Ovary (tissue), 3 donors: Measurements from ENCODE around the gene TMEM117.

Experiments
- CTCF ChIP-seq, 3 donors: fragments of 450-650 bp in 2 of 3; fragments of 200-600 bp in 1 of 3; IDR thresholded peaks; one replicate each; pipeline versions ENCODE4 v1.5.1 to v1.8.0; 2016 to 2022; ENCODE audit warnings: antibody characterized with exemption in 3 of 3, mild to moderate bottlenecking in 1 of 3
- POLR2A ChIP-seq: fragments of 450-650 bp; IDR thresholded peaks from one replicate; pipeline ENCODE4 v1.6.1; 2017; ENCODE audit warnings: antibody characterized with exemption, mild to moderate bottlenecking, moderate library complexity
- donor health status: DM: no; HTN: no; CAD: no.

- TF ChIP-seq POLR2A (no peak), CTCF (IDR thresholded peaks at IDR 0.05) (no peak)
These were observed 132.9 kb downstream of the TMEM117 start for GRCh38 chr12:43968736-43969135.
